SK-N-MC (cell line): ENCODE results near the gene BHLHE23.

Experiments used
- DNase-seq: peaks from one replicate; pipeline ENCODE4 v3.0.0-alpha.2; 2011; ENCODE audit warnings: low read depth, low spot score
- H3K27ac ChIP-seq: fragments of 200-600 bp; sonication (generic); 2 replicates; pipeline ENCODE4 v1.5.1; 2016; ENCODE audit warnings: mixed run types
- H3K36me3 ChIP-seq: fragments of 200-600 bp; sonication (generic); 2 replicates; pipeline ENCODE4 v1.6.1; 2017; ENCODE audit warnings: antibody characterized with exemption, low read length, mixed read lengths; ENCODE audit not compliant: insufficient read depth
- H3K4me3 ChIP-seq: fragments of 200-600 bp; sonication (generic); 2 replicates; pipeline ENCODE4 v1.5.1; 2016
- H3K9ac ChIP-seq: fragments of 200-600 bp; sonication (generic); 2 replicates; pipeline ENCODE4 v1.8.0; 2017; ENCODE audit warnings: mixed run types, mixed read lengths; ENCODE audit not compliant: insufficient read length
- H3K9me3 ChIP-seq: fragments of 200-600 bp; sonication (generic); 2 replicates; pipeline ENCODE4 v1.6.1; 2017; ENCODE audit warnings: low read depth, mild to moderate bottlenecking, antibody characterized with exemption, low read length, moderate library complexity, mixed read lengths
- EZH2 ChIP-seq: fragments of 200-600 bp; sonication (generic); IDR thresholded peaks from one replicate; pipeline ENCODE4 v1.6.1; 2017; ENCODE audit warnings: antibody characterized with exemption
- FOXP2 ChIP-seq: optimal IDR thresholded peaks from 2 replicates; pipeline ENCODE3; 2011; ENCODE audit warnings: mild to moderate bottlenecking, moderate library complexity; ENCODE audit not compliant: insufficient read depth; ENCODE audit errors: extremely low read length, control extremely low read depth
- POLR2AphosphoS5 ChIP-seq: IDR thresholded peaks from 2 replicates; pipeline ENCODE4 v1.6.1; 2012; ENCODE audit warnings: mild to moderate bottlenecking, low read depth, low read length, borderline replicate concordance

The BHLHE23 gene

GRCh38 chr20:63033794-63034709 is 27.3 kb upstream of the BHLHE23 start:
- no peaks in the 10 kb centered on the region for H3K9me3 ChIP-seq
- TF ChIP-seq EZH2: no peak
- no peak for TF ChIP-seq FOXP2
- TF ChIP-seq POLR2AphosphoS5: no peak
- H3K27ac ChIP-seq: no peak overlapping the region

GRCh38 chr20:63032861-63033793 is 26.4 kb upstream of the BHLHE23 start:
- H3K9me3 ChIP-seq: no peaks in the 10 kb centered on the region
- TF ChIP-seq FOXP2 (no peak), EZH2 (peak; percentile 74), POLR2AphosphoS5 (no peak)
- no peak overlapping the region for H3K9ac ChIP-seq
- no peak overlapping the region for H3K27ac ChIP-seq
- H3K4me3 ChIP-seq: 0 out of 2 replicates have a peak overlapping the region, but pooled peaks have one; percentile 15
- DNase-seq: no peak
- no peaks in the 10 kb centered on the region for H3K36me3 ChIP-seq

More at GRCh38 chr20:63033794-63034709, 27.3 kb upstream of the BHLHE23 start:
- H3K36me3 ChIP-seq: no peaks in the 10 kb centered on the region
- no peak for DNase-seq
- no peak overlapping the region for H3K4me3 ChIP-seq
- H3K9ac ChIP-seq: no peak overlapping the region

- no peaks in the 10 kb centered on the region for H3K36me3 ChIP-seq
- H3K9me3 ChIP-seq: no peaks in the 10 kb centered on the region
- no peak for DNase-seq
- no peak overlapping the region for H3K27ac ChIP-seq
- no peak overlapping the region for H3K9ac ChIP-seq
- H3K4me3 ChIP-seq: no peak overlapping the region
- TF ChIP-seq FOXP2 (no peak), EZH2 (no peak), POLR2AphosphoS5 (no peak)
These were observed 25.4 kb upstream of the BHLHE23 start for GRCh38 chr20:63032026-63032800.

GRCh38 chr20:63031251-63032014 is 24.7 kb upstream of the BHLHE23 start:
- Histone ChIP-seq H3K27ac (no peak overlapping the region), H3K36me3 (no peaks in the 10 kb centered on the region), H3K9me3 (no peaks in the 10 kb centered on the region), H3K4me3 (no peak overlapping the region), H3K9ac (no peak overlapping the region)
- no peak for TF ChIP-seq EZH2
- TF ChIP-seq POLR2AphosphoS5: no peak
- TF ChIP-seq FOXP2: no peak
- no peak for DNase-seq

GRCh38 chr20:63029358-63030121 is 22.8 kb upstream of the BHLHE23 start:
- Histone ChIP-seq H3K9ac (no peak overlapping the region), H3K4me3 (no peak overlapping the region)

GRCh38 chr20:63028461-63028921 is 21.7 kb upstream of the BHLHE23 start:
- DNase-seq: no peak
- TF ChIP-seq FOXP2 (no peak), POLR2AphosphoS5 (no peak), EZH2 (no peak)
- H3K9ac ChIP-seq: no peak overlapping the region
- no peak overlapping the region for H3K4me3 ChIP-seq
- no peak overlapping the region for H3K27ac ChIP-seq
- no peaks in the 10 kb centered on the region for H3K9me3 ChIP-seq
- H3K36me3 ChIP-seq: no peaks in the 10 kb centered on the region

More at GRCh38 chr20:63029358-63030121, 22.8 kb upstream of the BHLHE23 start:
- Histone ChIP-seq H3K36me3 (no peaks in the 10 kb centered on the region), H3K9me3 (no peaks in the 10 kb centered on the region), H3K27ac (no peak overlapping the region)
- DNase-seq: no peak
- TF ChIP-seq POLR2AphosphoS5: no peak
- no peak for TF ChIP-seq EZH2
- TF ChIP-seq FOXP2: no peak
